K562 (cell line): ENCODE results near the gene ROBO1. TPM values are rescaled to one million over a fixed set of nuclear protein-coding genes. Genes with fewer than 3 reads are reported as not detected.

ENCODE experiments used
- ATAC-seq: fragments of 200-7000 bp; cut with Tn5 transposase; 3 replicates; pipeline ENCODE4 v1.9.1; 2020; ENCODE audit warnings: moderate library complexity
- BruUV-seq: library from RNA; stranded (reverse); fragments of 400-500 nt; replicated peaks from 2 replicates; lab custom pipeline; 2021; lab: Mats Ljungman, UMichigan
- CTCF ChIA-PET: fragments of 300-600 bp; formaldehyde crosslinking; extraction: SDS; loops from one replicate; lab custom pipeline; 2021; ENCODE audit warnings: low intra/inter-chr PET ratio; lab: Yijun Ruan, JAX
- POLR2A ChIA-PET: fragments of 300-600, 350-650 bp; sonication (Branson Sonifier 250); formaldehyde crosslinking; extraction: SDS; loops from one replicate; lab custom pipeline; 2021; ENCODE audit warnings: antibody characterized with exemption, inconsistent platforms; lab: Yijun Ruan, JAX
- DNase-seq, 4 experiments: peaks; one replicate each; pipeline versions ENCODE4 v3.0.0 to v3.0.0-alpha.2; 2011 to 2018; ENCODE audit warnings: low spot score in 3 of 4, mixed read lengths in 3 of 4; ENCODE audit errors: extremely low read depth in 1 of 4
- FAIRE-seq: peaks from 2 replicates; lab custom pipeline; 2011; peaks lifted over from hg19 to GRCh38; lab: Jason Lieb, UNC
- H2AFZ ChIP-seq: 2 replicates; pipeline ENCODE4 v1.6.0; 2011; ENCODE audit warnings: low read depth, low read length, control low read depth, inconsistent platforms
- H3K27ac ChIP-seq: fragments of 200-600 bp; 3 replicates; pipeline ENCODE4 v1.8.0; 2011; ENCODE audit warnings: low read depth, mild to moderate bottlenecking, control low read depth, inconsistent platforms, low read length, moderate library complexity, mixed read lengths; ENCODE audit errors: extremely low read depth
- H3K27me3 ChIP-seq, 2 experiments: fragments of 300-600 bp in 1 of 2; 2 replicates in 1 of 2; 3 replicates in 1 of 2; pipeline versions ENCODE4 v1.6.0 to v1.8.0; 2011; ENCODE audit warnings: inconsistent platforms in 2 of 2, low read length in 2 of 2, mild to moderate bottlenecking in 1 of 2, mixed read lengths in 1 of 2, moderate library complexity in 1 of 2; ENCODE audit not compliant: control insufficient read depth in 2 of 2, insufficient read depth in 2 of 2
- H3K36me3 ChIP-seq: fragments of 300-600 bp; 3 replicates; pipeline ENCODE4 v1.8.0; 2011; ENCODE audit warnings: mild to moderate bottlenecking, low read length, inconsistent platforms; ENCODE audit not compliant: control insufficient read depth, insufficient read depth
- H3K4me1 ChIP-seq, 2 experiments: fragments of 200-600 bp in 1 of 2; replicated peaks in 1 of 2; 2 replicates in 1 of 2; 3 replicates in 1 of 2; pipeline versions ENCODE4 v1.5.1 to v1.8.0; 2011; ENCODE audit warnings: inconsistent platforms in 2 of 2, low read length in 2 of 2, mild to moderate bottlenecking in 1 of 2, mixed read lengths in 1 of 2, moderate library complexity in 1 of 2; ENCODE audit not compliant: control insufficient read depth in 2 of 2, insufficient read depth in 2 of 2
- H3K4me2 ChIP-seq: 2 replicates; pipeline ENCODE4 v1.6.1; 2011; ENCODE audit warnings: low read length, control low read depth, inconsistent platforms, mixed read lengths; ENCODE audit not compliant: insufficient read depth
- H3K4me3 ChIP-seq: fragments of 200-600 bp; sonication (generic), shearing (Covaris generic); 2 replicates; pipeline ENCODE4 v1.5.1; 2016; ENCODE audit warnings: control low read depth, inconsistent platforms
- H3K79me2 ChIP-seq: fragments of 200-600 bp; 3 replicates; pipeline ENCODE4 v1.8.0; 2011; ENCODE audit warnings: low read length, inconsistent platforms; ENCODE audit not compliant: control insufficient read depth, insufficient read depth
- H3K9ac ChIP-seq, 2 experiments: 2 replicates each; pipeline versions ENCODE4 v1.6.0 to v1.6.1; 2011; ENCODE audit warnings: low read depth in 2 of 2, low read length in 2 of 2, control low read depth in 1 of 2, inconsistent platforms in 1 of 2, mild to moderate bottlenecking in 1 of 2, mixed read lengths in 1 of 2; ENCODE audit not compliant: insufficient read depth in 1 of 2
- H3K9me1 ChIP-seq: one replicate; pipeline ENCODE4 v1.6.0; 2011; ENCODE audit warnings: inconsistent platforms, mild to moderate bottlenecking, low read length, moderate library complexity; ENCODE audit not compliant: control insufficient read depth, insufficient read depth
- H3K9me3 ChIP-seq: replicated peaks from 2 replicates; pipeline ENCODE4 v1.5.1; 2011; ENCODE audit warnings: low read depth, low read length, inconsistent platforms; ENCODE audit not compliant: control insufficient read depth, insufficient read depth
- H4K20me1 ChIP-seq: replicated peaks from 2 replicates; pipeline ENCODE4 v1.6.1; 2011; ENCODE audit warnings: low read length, inconsistent platforms, mixed read lengths; ENCODE audit not compliant: control insufficient read depth, insufficient read depth
- FIP1L1 ChIP-seq: fragments of 200-400 bp; formaldehyde crosslinking; IDR thresholded peaks from 2 replicates; pipeline ENCODE4 v1.6.1; 2018; ENCODE audit warnings: mild to moderate bottlenecking, low read depth, low read length; ENCODE audit not compliant: poor library complexity, severe bottlenecking
- JUNB ChIP-seq: fragments of 450-650 bp; formaldehyde crosslinking; conservative IDR thresholded peaks from 2 replicates; pipeline ENCODE4 v1.4.0; 2020; ENCODE audit warnings: mild to moderate bottlenecking
- JUND ChIP-seq, 2 experiments: IDR thresholded peaks; 2 replicates in 1 of 2; 3 replicates in 1 of 2; pipeline ENCODE4 v1.6.1; 2011; ENCODE audit warnings: borderline replicate concordance in 2 of 2, low read depth in 2 of 2, low read length in 2 of 2, improper control_type of control experiment in 1 of 2, missing biosample characterization in 1 of 2, missing genetic modification characterization in 1 of 2, missing genetic modification reagents in 1 of 2
- PHB ChIP-seq: fragments of 250-450 bp; sonication (Bioruptor Pico); IDR thresholded peaks from 2 replicates; pipeline ENCODE4 v1.5.0; 2021
- TBP ChIP-seq: optimal IDR thresholded peaks from 2 replicates; pipeline ENCODE3; 2011; ENCODE audit warnings: low read depth, low read length, improper control_type of control experiment
- ZNF511 ChIP-seq: sonication (generic); formaldehyde crosslinking; IDR thresholded peaks from 2 replicates; pipeline ENCODE4 v1.8.0; 2022; ENCODE audit warnings: mild to moderate bottlenecking, missing genetic modification reagents
- ZNF551 ChIP-seq: fragments of 250-450 bp; sonication (Bioruptor Pico); IDR thresholded peaks from 2 replicates; pipeline ENCODE4 v1.5.0; 2021; ENCODE audit warnings: mild to moderate bottlenecking, moderate library complexity
- WGBS: fragments of 100-300 bp; shearing (Covaris generic); methylation state at CpG from one replicate; pipeline ENCODE4 v1.1.6; 2016; ENCODE audit warnings: low coverage, mixed read lengths; ENCODE audit not compliant: insufficient coverage; ENCODE audit errors: missing lambda C conversion rate; 5-methylcytosine and 5-hydroxymethylcytosine counted together
- in situ Hi-C: fragments of 300-500 bp; cut with MboI; formaldehyde crosslinking; loops from 4 replicates; pipeline ENCODE4 v1.15.0; 2018; ENCODE audit warnings: inconsistent platforms, mixed read lengths
- intact Hi-C: fragments of 100-400 bp; cut with micrococcal nuclease; formaldehyde crosslinking; loops from 2 replicates; pipeline ENCODE4 v1.14.2; 2022
- polyA plus RNA-seq, 8 experiments: library from polyadenylated mRNA; depleted of rRNA in 4 of 8; stranded (reverse) in 5 of 8; unstranded in 3 of 8; fragments of >200 nt; fragmentation: Nextera tagmentation in 2 of 8; fragmentation: Illumina TruSeq in 1 of 8; extraction: Ambion mirVana in 2 of 8; extraction: Trizol in 1 of 8; gene quantifications; 2 replicates each; pipeline versions ENCODE4 v1.2.1 to v1.2.3, GENCODE V29; 2011 to 2014; ENCODE audit warnings: inconsistent platforms in 1 of 8, missing spikeins in 1 of 8
- total RNA-seq, 7 experiments: library from RNA; depleted of rRNA in 6 of 7; stranded (reverse); fragments of >200 nt in 6 of 7; fragmentation: Illumina TruSeq in 2 of 7; extraction: Trizol in 2 of 7; gene quantifications; 2 replicates each; pipeline versions ENCODE4 v1.2.1 to v1.2.3, GENCODE V29; 2011 to 2021; ENCODE audit warnings: low replicate concordance in 1 of 7
- TF ChIP-seq, protein P1 (sequence below): fragments of 450-650 bp; IDR thresholded peaks from one replicate; pipeline ENCODE4 v1.6.1; 2018; ENCODE audit warnings: mild to moderate bottlenecking, moderate library complexity; ENCODE audit not compliant: partially characterized antibody
- TF ChIP-seq, protein P2 (sequence below): sonication (generic); formaldehyde crosslinking; IDR thresholded peaks from 2 replicates; pipeline ENCODE4 v1.8.1; 2022; ENCODE audit warnings: missing genetic modification reagents
- TF ChIP-seq, protein P3 (sequence below), 2 experiments: fragments of 200-800 bp in 1 of 2; sonication (Bioruptor generic) in 1 of 2; sonication (generic) in 1 of 2; formaldehyde crosslinking in 1 of 2; IDR thresholded peaks in 1 of 2; conservative IDR thresholded peaks in 1 of 2; 2 replicates each; pipeline versions ENCODE4 v1.5.0 to v1.6.1; 2016 to 2020; ENCODE audit warnings: missing compliant biosample characterization in 1 of 2, missing genetic modification characterization in 1 of 2, missing genetic modification reagents in 1 of 2

The ROBO1 gene
- total and polyA plus RNA-seq, 9 of the 15 experiments (the other 6 are each of a cell fraction or from before 2014, with no cell fraction given): 0.01 to 0.53 (median 0.17) TPM; not detected in 5

- in situ Hi-C loops: no loop called here
- DNase-seq (no peak), ATAC-seq (no peak), FAIRE-seq (no peak)
- H3K4me1 ChIP-seq: no peaks in the 10 kb centered on the region
- no peak overlapping the region for H3K27ac ChIP-seq
- no peak overlapping the region for H3K4me2 ChIP-seq
- TF ChIP-seq PHB (CRISPR knock-in tag): no peak
- no peak for TF ChIP-seq JUNB (CRISPR knock-in tag)
- no peak for TF ChIP-seq ZNF551 (CRISPR knock-in tag)
- no peak for TF ChIP-seq FIP1L1
- no peak for TF ChIP-seq JUND (IDR thresholded peaks at IDR 0.05; ENCODE audit: borderline replicate concordance, low read depth, low read length)
- no peak for TF ChIP-seq JUND (tag; IDR thresholded peaks at IDR 0.05; ENCODE audit: borderline replicate concordance, low read depth, low read length)
- TF ChIP-seq TBP: no peak
- TF ChIP-seq, protein P1, sequence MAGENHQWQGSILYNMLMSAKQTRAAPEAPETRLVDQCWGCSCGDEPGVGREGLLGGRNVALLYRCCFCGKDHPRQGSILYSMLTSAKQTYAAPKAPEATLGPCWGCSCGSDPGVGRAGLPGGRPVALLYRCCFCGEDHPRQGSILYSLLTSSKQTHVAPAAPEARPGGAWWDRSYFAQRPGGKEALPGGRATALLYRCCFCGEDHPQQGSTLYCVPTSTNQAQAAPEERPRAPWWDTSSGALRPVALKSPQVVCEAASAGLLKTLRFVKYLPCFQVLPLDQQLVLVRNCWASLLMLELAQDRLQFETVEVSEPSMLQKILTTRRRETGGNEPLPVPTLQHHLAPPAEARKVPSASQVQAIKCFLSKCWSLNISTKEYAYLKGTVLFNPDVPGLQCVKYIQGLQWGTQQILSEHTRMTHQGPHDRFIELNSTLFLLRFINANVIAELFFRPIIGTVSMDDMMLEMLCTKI: no peak
- TF ChIP-seq ZNF511: no peak
- TF ChIP-seq, protein P2, sequence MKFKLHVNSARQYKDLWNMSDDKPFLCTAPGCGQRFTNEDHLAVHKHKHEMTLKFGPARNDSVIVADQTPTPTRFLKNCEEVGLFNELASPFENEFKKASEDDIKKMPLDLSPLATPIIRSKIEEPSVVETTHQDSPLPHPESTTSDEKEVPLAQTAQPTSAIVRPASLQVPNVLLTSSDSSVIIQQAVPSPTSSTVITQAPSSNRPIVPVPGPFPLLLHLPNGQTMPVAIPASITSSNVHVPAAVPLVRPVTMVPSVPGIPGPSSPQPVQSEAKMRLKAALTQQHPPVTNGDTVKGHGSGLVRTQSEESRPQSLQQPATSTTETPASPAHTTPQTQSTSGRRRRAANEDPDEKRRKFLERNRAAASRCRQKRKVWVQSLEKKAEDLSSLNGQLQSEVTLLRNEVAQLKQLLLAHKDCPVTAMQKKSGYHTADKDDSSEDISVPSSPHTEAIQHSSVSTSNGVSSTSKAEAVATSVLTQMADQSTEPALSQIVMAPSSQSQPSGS: no peak
- TF ChIP-seq, protein P3, sequence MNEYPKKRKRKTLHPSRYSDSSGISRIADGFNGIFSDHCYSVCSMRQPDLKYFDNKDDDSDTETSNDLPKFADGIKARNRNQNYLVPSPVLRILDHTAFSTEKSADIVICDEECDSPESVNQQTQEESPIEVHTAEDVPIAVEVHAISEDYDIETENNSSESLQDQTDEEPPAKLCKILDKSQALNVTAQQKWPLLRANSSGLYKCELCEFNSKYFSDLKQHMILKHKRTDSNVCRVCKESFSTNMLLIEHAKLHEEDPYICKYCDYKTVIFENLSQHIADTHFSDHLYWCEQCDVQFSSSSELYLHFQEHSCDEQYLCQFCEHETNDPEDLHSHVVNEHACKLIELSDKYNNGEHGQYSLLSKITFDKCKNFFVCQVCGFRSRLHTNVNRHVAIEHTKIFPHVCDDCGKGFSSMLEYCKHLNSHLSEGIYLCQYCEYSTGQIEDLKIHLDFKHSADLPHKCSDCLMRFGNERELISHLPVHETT (CRISPR knock-in tag; conservative IDR thresholded peaks at IDR 0.05 in 1 of 2, IDR thresholded peaks at IDR 0.05 in 1 of 2): no peak
- 0% methylated on average over 4 of the region's 4 CpGs for WGBS
- no peaks in the 10 kb centered on the region for H3K9me1 ChIP-seq
- no peaks in the 10 kb centered on the region for H4K20me1 ChIP-seq
- intact Hi-C loops: no loop called here
- H3K27me3 ChIP-seq: no peaks in the 10 kb centered on the region
- no peak overlapping the region for H3K4me3 ChIP-seq
- no peaks in the 10 kb centered on the region for H3K9me3 ChIP-seq
- POLR2A ChIA-PET: no interaction called here
- no peak overlapping the region for H3K9ac ChIP-seq
- CTCF ChIA-PET: no interaction called here
- no peak overlapping the region for H2AFZ ChIP-seq
- BruUV-seq: no TSS peak
- no peaks in the 10 kb centered on the region for H3K79me2 ChIP-seq
- H3K36me3 ChIP-seq: no peaks in the 10 kb centered on the region
Measured at GRCh38 chr3:78757731-78758130, 1010.1 kb downstream of the ROBO1 start.
